ENCODE measurements around the gene PIP4K2C. TPM values are rescaled to one million over a fixed set of nuclear protein-coding genes. Genes with fewer than 3 reads are reported as not detected.

The PIP4K2C gene
- total and polyA plus RNA-seq, 10 of the 15 experiments (the other 5 are each of a cell fraction or from before 2014, with no cell fraction given) = 4.8 to 25.1 (median 14.9) TPM

GRCh38 chr12:57614178-57614947 is 23.4 kb downstream of the PIP4K2C start (continued):
- TF ChIP-seq RELB (IDR thresholded peaks at IDR 0.05; ENCODE audit: low read depth) = peak; percentile 70
- TF ChIP-seq BCLAF1 (IDR thresholded peaks at IDR 0.05) = no peak
- no peak; the same call in 1 of the 2 replicates for TF ChIP-seq ATF7 (IDR thresholded peaks at IDR 0.05; ENCODE audit: low read depth)
- TF ChIP-seq ETV6 (conservative IDR thresholded peaks at IDR 0.05 in 1 of 2, IDR thresholded peaks at IDR 0.05 in 1 of 2; ENCODE audit: borderline replicate concordance in 1 of 2, low read depth in 1 of 2) = no peak
- TF ChIP-seq CBX5 (IDR thresholded peaks at IDR 0.05; ENCODE audit: low read depth) = no peak
- TF ChIP-seq RBBP5 (conservative IDR thresholded peaks at IDR 0.05) = no peak
- peak; percentile 83; the same call in 1 of the 2 replicates for TF ChIP-seq RAD51 (IDR thresholded peaks at IDR 0.05)
- 0 out of 3 replicates have a peak, but pooled peaks have one; percentile 25 for TF ChIP-seq POU2F2 (IDR thresholded peaks at IDR 0.05; ENCODE audit: borderline replicate concordance, low read depth, low read length)
- no peak for TF ChIP-seq TBL1XR1 (IDR thresholded peaks at IDR 0.05; ENCODE audit: low read depth, low read length)
- TF ChIP-seq PBX3 (IDR thresholded peaks at IDR 0.05; ENCODE audit: insufficient replicate concordance, low read depth, low read length) = peak; percentile 90
- TF ChIP-seq RFX5 (IDR thresholded peaks at IDR 0.05; ENCODE audit: low read depth, low read length) = no peak
- 0 out of 2 replicates have a peak, but pooled peaks have one; percentile 26 for TF ChIP-seq RUNX3 (IDR thresholded peaks at IDR 0.05; ENCODE audit: low read length)
- no peak for TF ChIP-seq SMAD5 (IDR thresholded peaks at IDR 0.05; ENCODE audit: low read depth)
- TF ChIP-seq EP300 (IDR thresholded peaks at IDR 0.05; ENCODE audit: borderline replicate concordance in 1 of 2, control insufficient read depth in 1 of 2, low read depth in 2 of 2, low read length in 2 of 2) = no peak
- TF ChIP-seq MYC (IDR thresholded peaks at IDR 0.05; ENCODE audit: insufficient read depth, insufficient read length, insufficient replicate concordance, low read length, severe bottlenecking) = no peak
- TF ChIP-seq BHLHE40 (IDR thresholded peaks at IDR 0.05; ENCODE audit: borderline replicate concordance in 1 of 2, low read depth in 2 of 2, low read length in 1 of 2) = 0 out of 4 replicates have a peak, but pooled peaks of 1 of the 2 experiments have one; percentile 31
- no peak for TF ChIP-seq KAT2A (conservative IDR thresholded peaks at IDR 0.05; ENCODE audit: control insufficient read depth, low read depth, low read length)
- TF ChIP-seq SREBF1 (IDR thresholded peaks at IDR 0.05; ENCODE audit: low read length) = no peak
- no peak for TF ChIP-seq RELA (IDR thresholded peaks at IDR 0.05; ENCODE audit: borderline replicate concordance, partially characterized antibody)
- no peak for TF ChIP-seq ESRRA (IDR thresholded peaks at IDR 0.05; ENCODE audit: low read length)
- TF ChIP-seq ASH2L (IDR thresholded peaks at IDR 0.05; ENCODE audit: borderline replicate concordance, low read depth) = no peak
- 0 out of 2 replicates have a peak, but pooled peaks have one; percentile 36 for TF ChIP-seq NBN (IDR thresholded peaks at IDR 0.05)
- TF ChIP-seq CHD2 (IDR thresholded peaks at IDR 0.05; ENCODE audit: borderline replicate concordance, low read depth, low read length) = no peak
- no peak for TF ChIP-seq HCFC1 (IDR thresholded peaks at IDR 0.05; ENCODE audit: low read length)
